Activated CD8-positive, alpha-beta memory T cell treated with anti-CD3 and anti-CD28 coated beads for 36 hours (primary cell): ENCODE data around the gene NAALADL2. TPM values are rescaled to one million over a fixed set of nuclear protein-coding genes. Genes with fewer than 3 reads are reported as not detected.
"Not testable (repeated sequence)": the region's sequence is repeated elsewhere in the genome, so short reads cannot be mapped to it uniquely, and the experiment has no call there.

Experiments
- CTCF ChIA-PET: fragments of 350-600 bp; sonication (Branson Sonifier 250); formaldehyde crosslinking; loops from one replicate; lab custom pipeline; 2021; ENCODE audit warnings: antibody characterized with exemption; lab: Charles Lee
- POLR2A ChIA-PET: fragments of 350-600 bp; sonication (Branson Sonifier 250); formaldehyde crosslinking; loops from one replicate; lab custom pipeline; 2021; ENCODE audit warnings: antibody characterized with exemption; lab: Charles Lee
- total RNA-seq, 2 experiments: library from RNA; stranded (reverse); gene quantifications; one replicate each; pipeline ENCODE4 v1.2.3, GENCODE V29; 2021

Gene NAALADL2
- total RNA-seq, 2 experiments from 2014 or later: not detected

DNA sequence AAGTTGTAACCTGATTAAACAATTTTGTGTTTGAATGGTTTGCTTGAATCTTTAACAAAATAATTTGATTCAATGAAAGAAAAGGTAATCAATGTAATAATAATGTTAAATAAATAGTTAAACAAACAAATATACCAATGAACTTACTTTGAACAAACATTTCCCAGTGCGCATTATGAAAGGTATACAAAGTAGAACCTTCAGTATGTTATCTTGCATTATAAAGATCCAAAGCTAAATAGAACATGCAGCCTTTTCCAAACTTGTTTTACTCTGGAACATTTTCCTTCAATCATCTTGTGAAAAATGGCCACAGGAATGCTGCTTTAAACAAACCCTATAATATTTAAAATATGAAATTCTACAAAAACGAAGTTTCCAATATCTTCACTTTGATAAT lies 620.0 kb downstream of the NAALADL2 start:
- CTCF ChIA-PET: no interaction called here
- POLR2A ChIA-PET: no interaction called here

DNA sequence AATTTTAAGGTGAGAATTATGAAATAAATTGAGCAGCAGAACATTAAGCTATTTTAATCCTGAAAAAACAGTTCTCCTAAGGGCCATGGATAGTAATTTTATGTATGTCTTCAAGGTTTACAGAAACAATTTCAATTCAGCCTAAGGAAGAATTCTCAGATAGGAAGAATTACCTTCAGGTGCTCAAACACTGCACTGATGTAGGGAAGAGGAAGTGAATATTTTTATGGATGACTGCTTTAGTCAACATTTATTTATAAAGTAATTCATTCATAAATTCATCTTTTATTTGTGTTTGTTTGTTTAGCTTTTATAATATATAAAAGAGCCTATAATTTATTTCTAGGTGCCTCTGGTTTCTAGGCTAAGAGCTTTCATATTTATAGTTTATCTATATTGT lies 620.7 kb downstream of the NAALADL2 start:
- ChIA-PET CTCF (no interaction called here), POLR2A (no interaction called here)

DNA sequence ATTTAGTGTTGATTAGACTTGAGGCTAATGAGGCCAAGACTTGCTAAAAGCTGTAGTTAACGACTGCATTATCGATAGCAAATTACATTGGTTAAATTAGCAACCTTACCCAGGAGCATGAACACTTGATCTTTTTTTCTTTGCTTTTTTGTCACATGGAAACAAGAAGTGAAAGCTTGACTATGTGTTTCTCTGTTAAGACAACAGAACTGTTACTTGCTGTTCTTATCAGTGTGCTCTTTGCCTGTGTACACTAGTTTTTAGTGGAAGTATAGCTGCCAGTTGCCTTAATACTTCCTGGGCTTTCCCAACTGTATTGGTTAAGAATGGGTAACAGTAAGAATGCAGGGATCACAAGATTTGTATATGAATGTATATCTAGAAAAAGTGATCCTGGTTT lies 625.5 kb downstream of the NAALADL2 start:
- ChIA-PET POLR2A (no interaction called here), CTCF (no interaction called here)

DNA sequence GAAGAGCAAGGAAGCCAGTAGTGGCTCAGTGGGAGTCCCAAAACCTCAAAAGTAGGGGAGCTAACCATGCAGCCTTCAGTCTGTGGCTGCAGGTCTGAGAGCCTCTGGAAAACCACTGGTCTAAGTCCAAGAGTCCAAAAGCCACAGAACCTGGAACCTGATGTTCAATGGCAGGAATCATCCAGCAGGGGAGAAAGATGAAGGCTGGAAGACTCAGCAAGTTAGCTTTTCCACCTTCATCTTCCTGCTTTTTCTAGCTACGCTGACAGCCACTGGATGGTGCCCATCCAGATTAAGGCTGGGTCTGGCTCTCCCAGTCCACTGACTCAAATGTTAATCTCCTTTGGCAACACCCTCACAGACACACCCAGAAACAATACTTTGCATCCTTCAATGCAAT lies 626.3 kb downstream of the NAALADL2 start:
- POLR2A ChIA-PET: no interaction called here
- CTCF ChIA-PET: no interaction called here

DNA sequence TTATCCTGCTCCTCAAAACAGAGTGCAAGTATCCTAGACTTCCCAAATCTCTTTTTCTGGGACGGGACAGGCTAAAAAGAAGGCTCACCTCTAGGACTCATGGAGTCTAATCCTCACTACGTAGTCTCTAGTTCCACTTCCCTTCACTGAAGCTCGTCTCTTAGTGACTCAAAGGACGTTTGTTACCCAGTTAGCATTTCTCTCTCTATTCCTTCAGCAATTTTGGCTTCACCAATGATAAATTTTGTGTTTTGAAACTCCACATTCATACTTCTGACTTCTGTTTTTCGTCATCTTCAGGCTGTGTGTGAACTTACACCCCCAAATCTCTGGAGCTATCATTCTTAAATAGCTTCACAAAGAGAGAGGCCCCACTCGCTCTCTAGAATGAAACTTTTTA lies 627.1 kb downstream of the NAALADL2 start:
- CTCF ChIA-PET: no interaction called here
- POLR2A ChIA-PET: no interaction called here

GRCh38 chr3:175489406-175489805 lies 630.3 kb downstream of the NAALADL2 start:
- POLR2A ChIA-PET: no interaction called here
- CTCF ChIA-PET: no interaction called here

DNA sequence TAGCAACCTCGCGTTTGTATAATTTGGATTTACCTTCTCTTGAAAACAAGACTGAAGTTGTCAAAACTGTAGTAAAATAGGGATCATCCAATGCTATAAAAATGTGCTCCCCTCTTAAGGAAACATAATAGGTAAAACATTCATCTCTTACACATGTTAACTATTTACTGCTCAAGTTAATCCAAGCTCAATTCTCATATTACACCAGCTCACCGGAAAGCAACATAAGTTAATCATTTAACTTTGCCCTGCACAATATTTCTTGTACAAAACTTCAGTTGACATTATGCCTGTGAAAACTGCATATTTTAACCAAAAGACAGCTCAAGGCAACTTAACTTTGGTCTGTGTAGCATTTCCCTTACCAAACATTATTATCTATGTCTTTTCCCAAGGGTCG lies 634.2 kb downstream of the NAALADL2 start:
- POLR2A ChIA-PET: no interaction called here
- CTCF ChIA-PET: no interaction called here

GRCh38 chr3:175495331-175495730 lies 636.2 kb downstream of the NAALADL2 start:
- ChIA-PET CTCF (no interaction called here), POLR2A (no interaction called here)

GRCh38 chr3:175502155-175502554 lies 643.0 kb downstream of the NAALADL2 start:
- ChIA-PET CTCF (no interaction called here), POLR2A (no interaction called here)

DNA sequence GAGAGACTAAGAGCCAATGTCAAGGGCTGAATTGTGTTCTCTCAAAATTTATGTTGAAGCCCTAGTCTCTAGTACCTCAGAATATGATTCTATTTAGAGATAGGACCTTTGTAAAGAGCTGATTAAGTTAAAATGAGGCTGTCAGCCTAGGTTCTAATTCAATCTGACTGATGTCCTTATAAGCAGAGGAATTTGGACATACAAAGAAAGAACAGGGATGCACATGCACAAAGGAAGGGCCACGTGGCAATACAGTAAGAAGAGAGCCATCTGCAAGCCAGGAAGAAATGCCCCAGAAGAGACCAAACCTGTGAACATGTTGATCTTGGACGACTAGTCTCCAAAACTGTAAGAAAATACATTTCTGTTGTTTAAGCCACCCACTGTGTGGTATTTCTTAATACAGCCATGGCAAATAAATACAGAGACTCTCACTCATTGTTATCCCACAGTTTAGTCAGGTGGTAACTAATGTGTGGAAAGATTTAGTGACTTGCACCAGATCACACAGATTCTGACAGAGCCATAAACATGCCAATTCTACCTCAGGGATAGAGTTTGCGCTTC lies 652.2 kb downstream of the NAALADL2 start:
- ChIA-PET CTCF (no interaction called here), POLR2A (no interaction called here)

GRCh38 chr3:175512700-175513099 lies 653.6 kb downstream of the NAALADL2 start:
- ChIA-PET CTCF (no interaction called here), POLR2A (no interaction called here)

DNA sequence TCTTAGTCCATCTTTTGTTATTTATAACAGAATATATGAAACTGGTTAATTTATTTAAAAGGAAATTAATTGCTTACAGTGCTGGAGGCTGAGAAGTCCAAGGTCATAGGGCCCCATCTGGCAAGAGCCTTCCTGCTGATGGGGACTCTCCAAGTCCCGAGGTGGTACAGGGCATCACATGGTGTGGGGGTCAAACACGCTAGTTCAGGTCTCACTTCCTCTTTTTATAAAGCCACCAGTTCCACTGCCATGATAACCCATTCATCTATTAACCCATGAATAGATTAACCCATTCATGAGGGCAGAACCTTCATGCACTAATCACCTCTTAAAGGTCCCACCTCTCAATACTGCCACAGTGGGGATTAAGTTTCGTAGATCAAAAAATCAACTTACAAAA lies 659.3 kb downstream of the NAALADL2 start:
- ChIA-PET POLR2A (no interaction called here), CTCF (no interaction called here)

DNA sequence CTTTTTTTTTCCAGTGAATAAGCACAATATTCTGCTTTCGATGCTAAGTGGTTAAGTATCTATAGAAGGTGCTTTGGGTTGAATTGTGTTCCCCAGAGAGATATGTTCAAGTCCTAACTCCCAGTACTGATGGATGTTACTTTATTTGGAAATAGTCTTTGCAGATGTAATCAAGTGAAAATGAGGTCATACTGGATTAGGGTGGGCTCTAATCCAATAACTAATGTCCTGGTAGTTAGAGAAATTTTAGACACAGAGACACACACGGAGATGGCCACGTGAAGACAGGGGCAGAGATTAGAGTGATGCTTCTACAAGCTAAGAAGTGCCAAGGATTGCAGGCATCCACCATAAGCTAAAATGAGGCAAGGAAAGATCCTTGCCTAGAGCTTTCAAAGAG lies 662.3 kb downstream of the NAALADL2 start:
- POLR2A ChIA-PET: no interaction called here
- CTCF ChIA-PET: no interaction called here

DNA sequence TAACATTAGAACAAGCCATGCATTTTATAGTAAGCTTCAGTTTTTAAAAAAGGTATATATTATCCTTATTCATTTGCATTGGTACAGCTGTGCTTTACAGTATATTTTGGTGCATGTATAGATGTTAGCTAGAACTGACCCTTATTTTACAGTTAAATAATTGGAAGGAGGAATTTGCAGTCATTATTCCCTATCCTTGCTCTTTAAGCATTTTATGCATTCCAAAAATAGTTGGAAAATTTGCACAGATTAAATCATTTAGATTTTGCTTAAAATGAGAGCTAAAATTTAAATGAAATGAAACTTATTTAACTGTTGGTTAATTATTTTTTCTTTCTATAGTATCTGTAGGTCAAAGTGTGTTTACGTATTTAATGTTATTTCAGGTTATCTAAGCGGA lies 667.1 kb downstream of the NAALADL2 start:
- ChIA-PET POLR2A (no interaction called here), CTCF (no interaction called here)

- POLR2A ChIA-PET: no interaction called here
Observed at GRCh38 chr3:175526609-175527280, 667.6 kb downstream of the NAALADL2 start.

DNA sequence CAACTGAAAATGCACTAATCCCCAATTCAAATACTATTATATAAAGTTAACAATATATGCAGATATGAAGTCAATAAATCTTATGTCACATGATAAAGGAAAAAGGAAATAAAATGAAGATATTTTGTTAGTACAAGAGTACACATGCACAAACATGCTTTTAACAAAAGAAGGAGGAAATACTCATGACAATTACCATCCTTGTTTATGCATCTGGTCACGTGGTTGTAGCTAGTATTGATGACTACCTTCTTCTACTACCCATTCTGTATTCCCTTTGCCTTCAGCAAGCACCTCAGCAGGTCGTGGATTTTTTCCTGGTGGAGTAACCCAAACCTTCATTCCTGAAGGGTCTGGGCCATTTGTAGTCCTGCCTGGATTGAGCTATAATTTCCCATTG lies 669.6 kb downstream of the NAALADL2 start:
- CTCF ChIA-PET, POLR2A ChIA-PET: not testable (repeated sequence)

More at GRCh38 chr3:175526609-175527280, 667.6 kb downstream of the NAALADL2 start:
- CTCF ChIA-PET: no interaction called here

GRCh38 chr3:175535351-175535750 lies 676.2 kb downstream of the NAALADL2 start:
- CTCF ChIA-PET: no interaction called here
- POLR2A ChIA-PET: no interaction called here

DNA sequence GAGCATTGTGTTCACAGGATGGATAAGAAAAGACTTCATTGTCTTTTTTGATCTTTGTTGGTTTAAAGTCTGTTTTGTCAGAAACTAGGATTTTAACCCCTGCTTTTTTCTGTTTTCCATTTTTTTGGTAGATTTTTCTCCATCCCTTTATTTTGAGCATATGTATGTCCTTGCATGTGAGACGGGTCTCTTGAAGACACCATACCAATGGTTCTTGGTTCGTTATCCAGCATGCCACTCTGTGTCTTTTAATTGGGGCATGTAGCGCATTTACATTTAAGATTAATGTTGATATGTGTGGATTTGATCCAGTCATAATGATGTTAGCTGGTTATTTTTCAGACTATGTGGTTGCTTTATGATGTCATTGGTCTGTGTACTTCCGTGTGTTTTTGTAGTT lies 687.0 kb downstream of the NAALADL2 start:
- ChIA-PET POLR2A (no interaction called here), CTCF (no interaction called here)

GRCh38 chr3:175552929-175553328 lies 693.8 kb downstream of the NAALADL2 start:
- ChIA-PET POLR2A (no interaction called here), CTCF (no interaction called here)

DNA sequence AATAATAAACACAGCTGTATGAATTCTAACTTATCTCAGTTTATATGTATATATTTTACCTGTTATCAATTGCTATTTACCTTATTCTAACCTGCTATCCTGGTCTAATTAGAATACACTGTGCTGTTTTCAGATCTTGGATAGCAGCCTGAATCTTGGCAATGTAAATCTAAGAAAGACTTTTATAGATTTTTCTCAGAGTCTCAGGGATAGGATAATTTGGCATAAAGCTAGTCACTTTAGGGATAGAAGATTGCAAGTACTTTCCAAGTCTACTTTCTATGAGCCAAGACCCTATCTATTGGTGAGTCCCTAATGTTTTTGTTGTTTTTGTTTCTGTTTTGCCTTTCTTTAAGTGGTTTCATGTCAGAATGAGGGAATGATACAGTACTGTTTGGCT lies 695.7 kb downstream of the NAALADL2 start:
- POLR2A ChIA-PET: no interaction called here
- CTCF ChIA-PET: no interaction called here

GRCh38 chr3:175558261-175558660 lies 699.1 kb downstream of the NAALADL2 start:
- ChIA-PET CTCF (no interaction called here), POLR2A (no interaction called here)

DNA sequence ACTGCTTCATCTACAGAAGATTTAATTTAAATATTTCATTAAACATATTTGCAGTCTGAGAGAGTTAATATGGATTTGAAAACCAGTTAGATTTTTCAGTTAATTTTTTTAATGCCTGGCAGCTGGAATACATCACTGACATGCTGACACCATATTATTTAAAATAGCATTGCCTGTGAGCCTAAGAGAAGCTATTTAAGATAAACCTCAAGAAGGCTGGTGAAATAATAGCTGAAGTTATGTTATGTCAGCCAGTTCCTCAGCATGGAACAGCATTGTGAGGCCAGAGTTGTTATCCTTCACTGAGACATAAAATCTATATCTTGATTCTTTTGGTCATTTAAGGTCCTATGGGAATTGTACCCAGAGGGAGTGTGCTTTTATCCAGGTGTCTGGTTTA lies 705.2 kb downstream of the NAALADL2 start:
- POLR2A ChIA-PET: no interaction called here
- CTCF ChIA-PET: no interaction called here
